Activated CD8-positive, alpha-beta T cell treated with anti-CD3 and anti-CD28 coated beads for 36 hours (primary cell): ENCODE data around the gene TXNRD3. TPM values are rescaled to one million over a fixed set of nuclear protein-coding genes. Genes with fewer than 3 reads are reported as not detected.

ENCODE experiments used
- ATAC-seq: fragments of 200-7000 bp; cut with Tn5 transposase; one replicate; pipeline ENCODE4 v1.10.0; 2021; ENCODE audit warnings: mild to moderate bottlenecking, moderate library complexity
- CTCF ChIA-PET: fragments of 350-600 bp; sonication (Branson Sonifier 250); formaldehyde crosslinking; loops from one replicate; lab custom pipeline; 2021; ENCODE audit warnings: antibody characterized with exemption; lab: Charles Lee
- POLR2A ChIA-PET: fragments of 350-600 bp; sonication (Branson Sonifier 250); formaldehyde crosslinking; loops from one replicate; lab custom pipeline; 2021; ENCODE audit warnings: antibody characterized with exemption; lab: Charles Lee
- DNase-seq: peaks from one replicate; pipeline ENCODE4 v3.0.0-alpha.2; 2020
- H3K27ac Mint-ChIP-seq: one replicate; pipeline ENCODE4 v1.8.0; 2021; ENCODE audit warnings: mild to moderate bottlenecking, mixed read lengths
- H3K27me3 Mint-ChIP-seq: one replicate; pipeline ENCODE4 v1.8.0; 2021; ENCODE audit warnings: mixed read lengths
- H3K36me3 Mint-ChIP-seq: one replicate; pipeline ENCODE4 v1.8.0; 2021; ENCODE audit warnings: low read depth, mixed read lengths
- H3K4me1 Mint-ChIP-seq: one replicate; pipeline ENCODE4 v1.8.0; 2021; ENCODE audit warnings: low read depth, mixed read lengths
- H3K4me3 Mint-ChIP-seq: one replicate; pipeline ENCODE4 v1.8.0; 2021; ENCODE audit warnings: mild to moderate bottlenecking, moderate library complexity, mixed read lengths
- H3K9me3 Mint-ChIP-seq: one replicate; pipeline ENCODE4 v1.8.0; 2021; ENCODE audit warnings: mixed read lengths
- intact Hi-C: fragments of 100-400 bp; cut with micrococcal nuclease; formaldehyde crosslinking; loops from one replicate; pipeline ENCODE4 v1.10.0; 2022
- total RNA-seq, 2 experiments: library from RNA; stranded (reverse); gene quantifications; one replicate each; pipeline ENCODE4 v1.2.3, GENCODE V29; 2021
- TF ChIP-seq, protein P1 (sequence below): fragments of 200-600 bp; IDR thresholded peaks from one replicate; pipeline ENCODE4 v1.8.0; 2022; ENCODE audit warnings: antibody characterized with exemption, mild to moderate bottlenecking

The TXNRD3 gene
- total RNA-seq, 2 experiments from 2014 or later, result 4.5 to 5.0 TPM

DNA sequence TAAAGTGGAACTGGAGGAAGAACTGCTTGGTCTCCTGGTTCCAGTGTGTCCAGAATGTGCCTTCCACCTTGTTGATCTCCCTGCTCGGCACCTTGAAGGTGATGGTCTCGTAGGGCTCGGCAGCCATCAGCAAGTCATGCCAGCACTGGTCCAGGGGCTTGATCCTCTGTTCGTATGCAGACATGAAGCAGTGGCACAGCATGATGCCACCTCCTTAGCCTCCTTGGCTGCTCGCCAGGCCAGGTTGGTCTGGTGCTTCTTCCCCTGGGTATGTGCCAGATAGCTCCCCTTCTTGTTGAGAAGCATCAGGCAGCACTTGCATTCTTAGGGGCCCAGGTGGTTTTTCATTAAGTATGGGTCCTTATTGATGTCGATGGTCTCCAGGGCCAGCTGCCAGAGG lies 17.8 kb upstream of the TXNRD3 start:
- H3K9me3 Mint-ChIP-seq, result peaks cover 7% of the 10 kb centered on the region
- TF ChIP-seq, protein P1, sequence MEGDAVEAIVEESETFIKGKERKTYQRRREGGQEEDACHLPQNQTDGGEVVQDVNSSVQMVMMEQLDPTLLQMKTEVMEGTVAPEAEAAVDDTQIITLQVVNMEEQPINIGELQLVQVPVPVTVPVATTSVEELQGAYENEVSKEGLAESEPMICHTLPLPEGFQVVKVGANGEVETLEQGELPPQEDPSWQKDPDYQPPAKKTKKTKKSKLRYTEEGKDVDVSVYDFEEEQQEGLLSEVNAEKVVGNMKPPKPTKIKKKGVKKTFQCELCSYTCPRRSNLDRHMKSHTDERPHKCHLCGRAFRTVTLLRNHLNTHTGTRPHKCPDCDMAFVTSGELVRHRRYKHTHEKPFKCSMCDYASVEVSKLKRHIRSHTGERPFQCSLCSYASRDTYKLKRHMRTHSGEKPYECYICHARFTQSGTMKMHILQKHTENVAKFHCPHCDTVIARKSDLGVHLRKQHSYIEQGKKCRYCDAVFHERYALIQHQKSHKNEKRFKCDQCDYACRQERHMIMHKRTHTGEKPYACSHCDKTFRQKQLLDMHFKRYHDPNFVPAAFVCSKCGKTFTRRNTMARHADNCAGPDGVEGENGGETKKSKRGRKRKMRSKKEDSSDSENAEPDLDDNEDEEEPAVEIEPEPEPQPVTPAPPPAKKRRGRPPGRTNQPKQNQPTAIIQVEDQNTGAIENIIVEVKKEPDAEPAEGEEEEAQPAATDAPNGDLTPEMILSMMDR, result no peak
- H3K4me3 Mint-ChIP-seq, result no peak overlapping the region
- no peak overlapping the region for H3K27ac Mint-ChIP-seq
- no peaks in the 10 kb centered on the region for H3K27me3 Mint-ChIP-seq
- no peak for ATAC-seq
- intact Hi-C loops, result loop anchor here (10.0 kb wide), 1 partner anchor 782 kb away; no protein-coding TSS in a partner anchor
- no peaks in the 10 kb centered on the region for H3K36me3 Mint-ChIP-seq
- peaks cover 6% of the 10 kb centered on the region for H3K4me1 Mint-ChIP-seq
- ChIA-PET POLR2A (no interaction called here), CTCF (interaction anchor here (1.3 kb wide), 1 partner anchor 9 kb away, joined by 3 read pairs; no protein-coding TSS in a partner anchor)
- DNase-seq, result no peak

DNA sequence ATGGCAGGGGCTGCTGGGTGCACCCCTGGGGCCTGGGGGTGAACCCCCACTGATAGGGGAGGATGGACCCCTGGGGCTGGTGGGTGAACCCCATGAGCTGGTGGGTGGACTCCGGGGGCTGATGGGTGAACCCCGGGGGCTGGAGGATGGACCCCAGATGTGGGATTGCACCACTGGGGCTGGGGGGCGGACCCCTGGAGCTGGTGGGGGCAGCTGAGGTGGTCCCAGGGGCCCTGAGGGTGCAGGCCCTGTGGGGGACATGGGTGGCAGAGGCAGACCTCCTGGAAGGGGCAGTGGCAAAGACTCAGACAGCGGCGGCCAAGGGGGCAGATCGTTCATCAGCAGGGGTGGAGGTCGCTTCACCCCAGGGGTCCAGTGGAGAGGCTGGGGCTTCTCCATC lies 17.4 kb upstream of the TXNRD3 start:
- Mint-ChIP-seq H3K9me3 (peaks cover 7% of the 10 kb centered on the region), H3K36me3 (no peaks in the 10 kb centered on the region), H3K27ac (no peak overlapping the region), H3K4me1 (peaks cover 6% of the 10 kb centered on the region), H3K27me3 (no peaks in the 10 kb centered on the region), H3K4me3 (no peak overlapping the region)
- TF ChIP-seq, protein P1, result no peak
- ChIA-PET POLR2A (no interaction called here), CTCF (interaction anchor here (1.3 kb wide), 1 partner anchor 9 kb away, joined by 3 read pairs; no protein-coding TSS in a partner anchor)
- intact Hi-C loops, result loop anchor here (10.0 kb wide), 1 partner anchor 782 kb away; no protein-coding TSS in a partner anchor
- DNase-seq (no peak), ATAC-seq (no peak)

DNA sequence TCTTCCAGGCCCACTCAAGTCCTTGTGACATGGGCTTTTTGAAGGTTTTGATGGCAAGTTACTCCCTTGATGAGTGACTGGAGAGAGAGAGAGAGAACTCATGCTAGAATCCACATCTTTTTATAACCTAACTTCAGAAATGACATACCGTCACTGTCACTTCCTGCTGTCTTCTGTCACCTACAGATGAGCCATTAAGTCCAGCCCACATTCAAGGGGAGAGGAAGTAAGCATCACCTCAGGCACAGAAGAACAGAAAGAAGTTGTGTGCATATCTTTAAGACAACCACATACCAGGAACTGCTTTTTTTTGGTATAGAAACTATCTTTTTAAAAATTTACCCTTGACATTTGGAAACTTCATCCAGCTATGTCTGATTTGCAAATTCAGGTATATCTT lies 16.6 kb upstream of the TXNRD3 start:
- Mint-ChIP-seq H3K4me3 (no peak overlapping the region), H3K9me3 (peaks cover 7% of the 10 kb centered on the region), H3K36me3 (no peaks in the 10 kb centered on the region), H3K4me1 (peaks cover 6% of the 10 kb centered on the region), H3K27me3 (no peaks in the 10 kb centered on the region), H3K27ac (no peak overlapping the region)
- TF ChIP-seq, protein P1, result no peak
- intact Hi-C loops, result loop anchor here (10.0 kb wide), 1 partner anchor 783 kb away; no protein-coding TSS in a partner anchor
- ATAC-seq, result peak; percentile 97
- peak; percentile 20 for DNase-seq
- POLR2A ChIA-PET, result no interaction called here
- CTCF ChIA-PET, result interaction anchor here (1.2 to 1.3 kb wide), 3 partner anchors 8 to 12 kb away, joined by 3 to 8 read pairs (median 4); no protein-coding TSS in a partner anchor

DNA sequence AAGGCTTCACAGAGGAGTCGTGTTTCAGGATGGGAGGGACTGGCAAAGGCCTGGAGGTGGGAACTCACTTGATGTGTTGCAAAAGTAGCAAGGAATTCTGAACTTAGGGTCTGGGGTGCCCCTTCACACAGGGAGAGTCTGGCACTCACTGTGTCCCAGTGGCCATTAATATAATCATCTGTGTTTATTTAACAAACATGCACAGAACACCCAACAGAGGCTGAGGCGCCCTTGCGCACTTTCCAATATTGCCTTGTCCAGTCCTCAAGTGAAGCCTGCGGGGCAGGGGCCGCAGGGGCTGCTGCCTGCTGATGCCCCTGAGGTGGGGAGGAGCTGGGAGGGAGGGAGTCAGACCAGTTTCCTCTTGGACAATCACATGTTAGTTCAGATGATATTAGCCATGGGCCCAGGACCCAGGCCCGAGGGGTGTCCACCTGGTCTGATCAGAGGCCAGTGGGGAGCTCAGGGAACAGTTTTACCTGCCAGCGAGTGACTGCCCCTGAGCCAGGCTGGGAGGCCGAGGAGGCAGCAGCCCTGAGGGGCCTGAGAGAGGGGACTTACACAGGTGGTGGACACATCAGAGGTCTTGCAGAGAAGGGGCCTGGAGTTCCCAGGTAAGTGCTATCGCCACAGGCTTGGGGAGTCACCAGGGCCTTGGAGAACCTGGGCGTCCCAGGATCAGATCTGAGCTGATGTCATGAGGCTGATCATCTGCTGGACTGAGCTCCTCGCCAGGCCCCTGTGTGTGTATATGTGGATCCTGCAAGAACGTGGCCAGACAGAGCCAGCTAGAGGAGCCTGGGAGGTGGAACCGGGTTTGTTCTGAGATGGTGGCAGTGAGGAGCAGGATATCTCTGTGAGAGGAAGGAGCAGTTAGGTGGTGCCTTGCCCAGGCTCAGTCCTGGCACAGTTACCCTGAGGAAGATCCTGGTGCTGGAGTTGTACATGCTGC lies 13.8 kb upstream of the TXNRD3 start:
- TF ChIP-seq, protein P1, result no peak
- Mint-ChIP-seq H3K27ac (no peak overlapping the region), H3K9me3 (peaks cover 7% of the 10 kb centered on the region), H3K36me3 (no peaks in the 10 kb centered on the region), H3K4me3 (no peak overlapping the region), H3K27me3 (no peaks in the 10 kb centered on the region), H3K4me1 (peaks cover 6% of the 10 kb centered on the region)
- DNase-seq (no peak), ATAC-seq (no peak)
- ChIA-PET POLR2A (no interaction called here), CTCF (interaction anchor here (1.1 to 1.4 kb wide), 2 partner anchors 10 to 146 kb away, joined by 4 to 5 read pairs; no protein-coding TSS in a partner anchor)
- intact Hi-C loops, result no loop called here
